SHP77 (cell line): ENCODE data around the gene HEMK1.

ENCODE experiments used
- DNase-seq, 2 experiments: peaks; one replicate each; lab custom pipeline; 2025; lab: John Stamatoyannopoulos, UW

Gene HEMK1

GRCh38 chr3:50568947-50569749 lies at the start of gene HEMK1:
Gene HEMK1, plus strand, starts transcription at chr3:50569522. Its CDS starts 1,583 bp downstream, at chr3:50571105.
- DNase-seq = peak; percentile 91 to 95

GRCh38 chr3:50520849-50521248 lies 48.5 kb upstream of the HEMK1 start:
- no peak for DNase-seq

DNA sequence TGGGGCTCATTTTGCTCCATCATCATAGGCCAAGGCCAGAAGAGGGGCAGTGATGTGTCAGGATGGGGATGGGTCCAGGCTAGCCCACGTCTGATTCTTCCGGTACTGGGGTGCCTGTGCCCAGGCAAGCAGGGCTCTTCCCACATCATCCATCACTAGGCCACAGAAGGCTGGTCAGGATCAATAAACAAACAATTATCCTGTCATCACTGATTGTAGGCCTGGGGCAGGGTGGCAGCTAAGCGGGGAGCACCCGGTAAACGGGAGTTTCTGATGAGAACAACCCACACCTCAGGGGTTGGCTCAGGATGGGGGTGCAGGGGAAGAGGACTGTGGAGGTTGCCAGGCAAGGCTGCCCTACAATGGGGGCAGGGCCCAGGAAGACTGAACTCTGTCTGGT lies 47.8 kb upstream of the HEMK1 start:
- DNase-seq = no peak

DNA sequence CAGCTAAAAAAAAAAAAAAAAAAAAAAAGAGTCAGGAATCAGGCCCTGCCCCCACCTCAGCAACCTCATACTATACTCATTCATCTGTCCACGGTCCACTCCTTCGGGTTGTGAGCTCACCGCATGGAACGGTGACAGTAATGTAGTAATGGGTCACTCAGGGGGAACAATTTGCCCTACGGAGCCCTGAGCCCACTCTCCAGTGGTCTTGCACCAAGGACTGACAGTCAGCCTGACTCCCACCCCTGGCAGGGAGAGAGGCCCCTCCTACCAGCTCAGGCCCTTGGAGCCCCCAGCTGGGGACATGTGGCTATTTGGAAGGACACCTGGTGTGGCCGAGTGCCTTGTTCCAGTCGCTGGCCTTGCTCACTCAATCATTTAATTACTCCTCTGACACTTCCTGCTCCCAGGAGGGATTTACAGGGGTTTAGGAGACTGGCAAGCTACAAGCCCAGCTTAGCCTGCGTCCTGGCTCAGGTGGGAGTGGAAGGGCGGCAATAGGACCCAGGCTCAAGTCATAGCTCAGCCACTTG lies 46.0 kb upstream of the HEMK1 start:
- DNase-seq = no peak

DNA sequence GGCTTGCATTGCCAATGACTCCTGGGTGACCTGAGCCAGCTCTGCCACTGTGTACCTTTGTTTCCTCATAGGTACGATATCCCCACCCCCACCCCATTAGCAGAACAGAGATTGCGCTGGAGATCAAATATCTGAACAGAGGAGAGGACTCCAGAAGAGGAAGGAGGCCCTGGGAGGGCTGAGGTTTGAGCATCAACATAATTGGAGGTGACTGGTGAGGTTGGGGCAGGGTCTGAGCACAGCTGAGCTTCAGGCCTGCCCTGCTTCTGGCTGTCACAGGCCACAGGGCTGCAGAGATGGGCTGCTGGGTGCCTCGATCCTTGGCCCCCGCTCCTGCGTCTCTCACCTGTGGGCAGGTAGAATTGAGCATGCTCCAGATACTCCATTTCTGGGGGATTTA lies 44.6 kb upstream of the HEMK1 start:
- no peak for DNase-seq

DNA sequence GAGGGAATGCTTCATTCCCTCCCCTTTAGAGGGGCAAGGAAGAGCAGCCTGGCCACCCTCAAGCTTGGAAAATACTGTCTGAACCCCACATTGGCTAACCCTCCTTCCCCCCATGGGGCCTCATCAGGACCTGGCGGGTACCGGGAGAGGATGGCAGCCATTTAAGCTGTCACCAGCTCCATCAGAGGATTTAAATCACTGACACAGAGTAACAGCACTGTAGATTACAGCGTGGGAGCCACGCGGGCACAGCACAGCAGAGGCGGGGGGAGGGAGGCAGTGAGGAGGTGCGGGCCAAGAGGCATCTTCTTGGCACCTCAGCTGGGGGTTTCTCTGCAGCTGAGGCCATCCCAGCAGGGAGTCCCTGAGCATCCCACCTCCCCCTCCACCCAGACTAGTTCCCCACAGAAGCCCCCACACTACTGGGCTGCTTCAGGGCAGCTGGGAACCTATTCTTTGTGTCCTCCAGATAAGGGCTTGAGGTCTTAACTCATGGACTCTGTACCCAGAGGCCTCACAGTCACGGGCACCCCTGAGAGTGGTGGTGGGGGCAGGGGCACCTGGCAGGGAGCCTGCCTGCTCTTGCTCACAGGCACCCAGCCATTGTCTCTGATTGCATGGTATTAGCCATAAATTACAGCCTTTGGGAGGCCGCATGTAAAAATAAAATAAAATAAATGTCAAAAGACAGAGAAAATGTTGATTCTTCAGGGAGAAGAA lies 44.0 kb upstream of the HEMK1 start:
- no peak for DNase-seq

DNA sequence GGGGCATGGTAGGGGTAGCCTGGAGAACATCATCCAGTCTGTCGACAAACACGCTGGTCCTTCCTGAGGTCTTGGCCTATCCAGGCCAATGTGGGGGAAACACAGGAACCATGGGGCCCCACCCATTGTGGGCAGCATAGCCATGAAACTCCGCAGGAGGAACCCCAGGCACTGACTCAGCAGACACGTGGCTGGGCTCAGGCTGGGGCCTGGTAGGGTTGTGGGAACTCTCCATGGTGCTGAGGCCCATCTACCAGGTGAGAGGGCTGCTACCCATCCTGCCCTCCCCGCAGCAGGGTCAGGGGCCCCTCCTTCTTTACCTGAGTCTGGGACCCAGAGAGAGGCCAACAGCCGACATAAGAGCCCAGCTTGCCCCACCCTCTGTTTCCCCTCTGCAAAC lies 43.3 kb upstream of the HEMK1 start:
- DNase-seq = no peak

DNA sequence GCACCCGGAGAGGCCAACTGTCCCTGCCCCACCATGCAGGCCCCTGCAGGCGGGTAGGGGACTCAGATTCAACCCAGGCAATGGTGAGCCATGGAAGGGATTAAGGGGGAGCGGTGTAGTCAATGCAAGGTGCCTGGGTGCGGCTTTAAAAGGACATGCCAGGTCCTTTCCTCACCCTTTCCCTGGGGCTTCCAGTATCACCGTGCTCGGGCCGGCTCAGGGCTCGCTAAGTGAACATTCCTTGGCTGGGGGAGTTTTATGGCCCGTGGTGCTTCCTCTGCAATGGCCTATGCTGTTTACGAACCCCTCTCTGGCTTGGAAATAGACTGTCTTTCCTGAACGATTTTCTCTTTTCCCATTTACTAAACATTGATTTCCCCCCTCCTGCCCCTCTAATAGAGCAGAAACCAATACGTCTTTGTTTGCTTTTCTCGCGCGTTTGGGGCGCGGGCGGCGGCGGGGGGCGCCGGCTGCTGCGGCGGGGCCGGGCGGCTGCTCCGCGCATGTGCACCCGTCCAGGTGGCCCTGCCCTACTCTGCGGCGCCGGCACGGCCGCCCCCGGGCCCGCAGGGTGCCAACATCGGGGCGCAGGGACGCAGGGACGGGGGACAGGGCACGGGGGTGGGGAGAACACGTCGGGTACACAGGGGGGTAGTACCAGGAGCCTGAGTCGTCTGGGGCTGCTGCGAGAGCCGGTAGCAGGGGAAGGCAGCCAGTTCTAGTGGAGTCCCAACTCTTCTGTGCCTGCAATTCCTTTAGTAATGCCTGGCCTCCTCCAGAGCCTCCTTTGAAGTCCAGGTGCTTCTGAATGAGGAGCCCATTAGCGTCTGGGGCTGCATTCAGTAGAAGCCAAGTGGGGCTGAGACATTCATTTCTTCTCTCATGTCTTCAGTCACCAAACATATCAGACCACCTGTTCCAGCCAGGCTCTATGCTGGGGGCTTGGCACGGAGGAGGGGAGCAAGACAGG lies 39.0 kb upstream of the HEMK1 start:
- DNase-seq = no peak

- no peak for DNase-seq
These were observed 38.1 kb upstream of the HEMK1 start for GRCh38 chr3:50531201-50531600.

DNA sequence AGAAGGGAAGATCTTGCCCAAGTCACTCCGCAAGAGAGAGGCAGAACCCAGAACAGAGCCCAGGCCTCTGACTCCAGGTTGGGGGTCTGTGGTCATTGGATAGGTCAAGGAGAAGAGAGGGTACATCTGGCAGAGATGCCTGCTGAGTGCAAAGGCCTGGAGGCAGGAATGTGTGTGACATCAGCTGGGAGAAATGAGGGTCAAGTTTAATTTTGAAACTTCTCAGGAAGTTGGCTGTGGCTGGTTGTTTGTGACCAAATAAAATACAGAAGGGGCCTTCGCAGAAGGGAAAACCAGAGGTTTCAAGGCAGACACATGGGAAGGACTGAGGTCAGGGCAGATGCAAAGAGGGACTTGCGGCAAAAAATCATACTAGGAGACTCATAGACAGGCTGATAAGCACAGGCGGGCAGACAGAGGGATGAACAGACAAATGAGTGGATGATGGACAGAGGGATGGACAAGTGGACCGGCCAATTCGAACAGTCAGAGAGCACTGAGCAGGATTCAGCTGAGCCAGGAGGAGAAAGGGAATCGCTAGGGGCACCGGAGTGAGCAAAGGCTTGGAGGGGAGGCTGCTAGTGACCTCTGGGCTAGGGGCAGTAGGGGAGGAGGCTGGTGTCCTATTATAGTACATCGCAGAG lies 37.1 kb upstream of the HEMK1 start:
- no peak for DNase-seq

- DNase-seq = no peak
These were observed 36.0 kb upstream of the HEMK1 start for GRCh38 chr3:50533316-50533715.

DNA sequence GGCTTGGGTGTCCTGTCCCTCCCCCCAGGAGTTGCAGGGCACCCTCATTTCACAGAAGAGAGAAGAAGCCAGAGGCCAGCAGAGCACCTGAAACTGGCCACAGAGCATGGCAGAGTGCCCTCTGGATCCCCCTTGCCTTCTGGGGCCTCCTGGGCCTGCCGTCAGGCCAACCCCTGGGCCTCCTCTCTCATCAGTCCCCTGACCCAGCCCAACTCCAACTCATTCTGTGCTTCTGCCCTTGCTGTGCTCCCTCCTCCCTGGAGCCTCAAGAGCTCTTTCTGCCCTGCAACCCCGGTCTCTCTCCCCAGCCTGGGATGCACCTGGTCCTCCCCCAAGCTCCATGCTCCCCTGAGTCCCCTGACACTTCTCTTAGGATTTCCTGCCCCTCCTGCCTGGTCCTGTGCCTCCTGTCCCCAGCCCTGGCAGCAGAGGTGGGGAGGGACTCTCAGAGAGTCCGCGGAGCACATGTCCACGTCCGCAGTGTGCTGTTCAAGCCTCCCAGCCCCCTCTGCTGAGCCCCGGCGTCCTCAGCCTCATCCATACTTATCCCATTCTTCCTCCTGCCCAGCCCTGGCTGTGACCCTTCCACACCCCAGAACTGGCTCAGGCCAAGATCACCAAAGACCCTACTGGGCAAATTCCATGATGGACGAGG lies 35.4 kb upstream of the HEMK1 start:
- DNase-seq = no peak

DNA sequence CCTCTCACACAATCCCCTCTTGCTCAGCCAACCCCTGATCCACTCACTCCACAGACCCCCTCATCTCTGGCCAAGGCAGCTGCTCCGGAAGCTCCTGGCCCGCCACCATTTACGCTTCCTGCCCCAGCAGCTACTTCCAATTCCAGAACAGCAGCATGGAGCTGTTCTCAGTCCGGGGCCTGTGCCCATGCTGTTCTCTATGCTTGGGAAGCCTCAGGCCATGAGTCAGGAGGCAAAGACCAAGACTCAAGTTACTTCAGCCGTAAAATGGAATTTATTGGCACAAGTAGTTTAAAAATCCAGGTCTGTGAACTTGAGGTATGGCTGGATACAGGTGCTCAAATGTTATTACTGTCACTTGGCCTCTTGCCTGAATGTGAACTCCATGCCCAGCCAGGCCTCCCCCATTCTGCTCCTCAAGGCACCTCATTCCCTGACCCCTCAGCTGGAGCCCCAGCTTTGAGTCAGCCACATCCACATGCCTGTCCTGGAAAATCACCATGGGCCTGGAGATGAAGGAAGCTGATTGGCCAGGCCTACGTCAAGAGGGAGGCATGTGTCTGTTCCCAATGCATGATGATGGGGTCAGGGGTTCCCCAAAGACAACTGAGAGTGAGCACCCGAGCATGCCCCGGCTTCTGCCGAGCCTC lies 34.5 kb upstream of the HEMK1 start:
- DNase-seq = no peak

DNA sequence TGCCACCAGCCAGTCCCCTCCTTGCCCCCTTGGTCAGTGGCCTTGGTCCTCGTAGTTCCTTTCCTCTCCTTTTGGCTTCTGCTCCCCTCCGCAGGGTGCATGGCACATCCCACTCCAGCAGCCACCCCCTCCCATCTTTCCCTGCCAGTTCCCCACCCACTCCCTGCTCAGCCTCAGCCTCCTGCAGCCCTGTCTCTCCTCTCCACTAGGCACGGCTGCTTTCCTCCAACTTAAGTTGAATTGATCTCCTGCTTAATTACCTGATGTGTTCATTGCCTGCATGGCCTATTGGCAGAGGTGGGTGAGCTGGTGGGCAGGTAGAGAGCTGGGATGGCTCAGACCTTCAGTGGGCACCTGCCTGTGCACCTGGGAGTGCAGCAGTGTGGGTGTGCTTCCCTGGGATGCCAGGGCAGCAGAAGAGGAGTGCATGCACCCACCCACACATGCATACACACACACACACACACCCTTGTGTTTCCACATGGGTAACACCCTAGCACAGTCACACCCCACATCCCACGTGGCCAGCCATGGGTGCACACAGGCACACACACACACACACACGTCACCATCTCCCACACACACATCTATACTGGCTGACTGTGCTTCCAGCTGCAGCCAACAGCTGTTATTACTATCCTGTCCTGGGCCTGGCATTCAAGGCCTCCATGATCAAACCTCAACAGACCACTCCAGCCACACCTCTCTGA lies 32.7 kb upstream of the HEMK1 start:
- no peak for DNase-seq

DNA sequence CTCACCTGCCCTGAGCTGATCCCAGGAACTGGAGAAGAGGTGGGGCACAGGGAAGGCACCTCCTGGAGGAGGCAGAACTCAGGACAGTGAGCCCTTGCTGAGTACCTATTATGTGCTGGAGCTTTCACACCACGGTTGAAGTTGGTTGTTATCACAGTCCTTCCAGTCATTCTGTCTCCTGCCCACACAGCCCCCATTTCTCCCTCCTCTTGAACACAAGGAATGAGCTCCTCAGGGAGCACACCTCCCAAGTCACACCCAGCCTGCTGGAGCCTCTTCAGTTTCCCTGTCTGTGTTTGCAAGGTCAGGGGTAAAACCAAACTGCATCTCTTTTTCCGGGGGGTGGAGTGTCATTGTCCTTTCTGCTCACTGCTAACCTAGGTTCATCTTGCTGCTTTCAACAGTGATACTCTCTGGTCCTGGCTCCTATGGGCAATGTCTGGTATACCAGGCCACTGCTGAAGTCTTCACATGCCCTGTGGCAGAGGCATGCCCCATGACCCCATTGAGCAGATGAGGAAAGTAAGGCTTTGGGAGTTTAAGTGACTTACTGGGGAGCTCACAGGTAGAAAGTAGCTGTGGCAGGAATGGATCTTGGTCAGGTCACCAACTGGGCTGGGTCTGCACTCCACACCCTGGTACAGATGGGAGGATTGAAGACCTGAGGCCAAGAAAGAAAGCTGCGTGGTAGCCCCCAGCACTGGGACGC lies 31.7 kb upstream of the HEMK1 start:
- no peak for DNase-seq

- DNase-seq = no peak
These were observed 29.7 kb upstream of the HEMK1 start for GRCh38 chr3:50539356-50540286.

- peak; percentile 42 to 45 for DNase-seq
These were observed 26.9 kb upstream of the HEMK1 start for GRCh38 chr3:50542177-50543034.
